DOHH2 (cell line): ENCODE measurements around the gene SF3B1.

Experiments used
- CTCF ChIP-seq: fragments of 200-600 bp; sonication (generic); IDR thresholded peaks from one replicate; pipeline ENCODE4 v1.5.1; 2014; ENCODE audit warnings: antibody characterized with exemption, mild to moderate bottlenecking, low read depth, low read length; ENCODE audit not compliant: poor library complexity, severe bottlenecking
- EZH2phosphoT487 ChIP-seq: fragments of 200-600 bp; sonication (generic); IDR thresholded peaks from 2 replicates; pipeline ENCODE4 v1.6.1; 2017; ENCODE audit warnings: borderline replicate concordance, mild to moderate bottlenecking, antibody characterized with exemption, low read length, moderate library complexity, mixed read lengths

GRCh38 chr2:197414039-197414438 lies 20.8 kb downstream of the SF3B1 start:
- no peak for TF ChIP-seq CTCF
- TF ChIP-seq EZH2phosphoT487: no peak
